GM23338 (cell line): ENCODE measurements around the gene IRS1. TPM values are rescaled to one million over a fixed set of nuclear protein-coding genes. Genes with fewer than 3 reads are reported as not detected.

Source experiments
- ATAC-seq: fragments of 200-7000 bp; cut with Tn5 transposase; 3 replicates; pipeline ENCODE4 v1.9.1; 2020
- DNase-seq: peaks from one replicate; pipeline ENCODE4 v3.0.0-alpha.2; 2015; ENCODE audit warnings: low spot score
- H2AFZ ChIP-seq: fragments of 200-600 bp; sonication (generic); 2 replicates; pipeline ENCODE4 v1.8.0; 2016; ENCODE audit warnings: antibody characterized with exemption, mild to moderate bottlenecking, moderate library complexity
- H3F3A ChIP-seq: fragments of 200-600 bp; sonication (generic); replicated peaks from 2 replicates; pipeline ENCODE4 v1.8.0; 2017; ENCODE audit warnings: antibody characterized with exemption, mixed run types, low read depth
- H3K27ac ChIP-seq: fragments of 200-600 bp; sonication (generic); 2 replicates; pipeline ENCODE4 v1.6.1; 2016; ENCODE audit warnings: low read depth
- H3K27me3 ChIP-seq: fragments of 200-600 bp; sonication (generic); 2 replicates; pipeline ENCODE4 v1.8.0; 2016; ENCODE audit warnings: mild to moderate bottlenecking, mixed run types, moderate library complexity; ENCODE audit not compliant: insufficient read depth
- H3K36me3 ChIP-seq: fragments of 200-600 bp; sonication (generic); 2 replicates; pipeline ENCODE4 v1.8.0; 2016; ENCODE audit warnings: mild to moderate bottlenecking; ENCODE audit not compliant: insufficient read depth
- H3K4me1 ChIP-seq: fragments of 200-600 bp; sonication (generic); 2 replicates; pipeline ENCODE4 v1.8.0; 2016; ENCODE audit warnings: mild to moderate bottlenecking, moderate library complexity; ENCODE audit not compliant: insufficient read depth
- H3K4me2 ChIP-seq: fragments of 200-600 bp; sonication (generic); 2 replicates; pipeline ENCODE4 v1.7.1; 2017; ENCODE audit warnings: mixed run types
- H3K4me3 ChIP-seq: fragments of 200-600 bp; sonication (generic); 2 replicates; pipeline ENCODE4 v1.6.1; 2016; ENCODE audit warnings: mixed run types
- H3K79me2 ChIP-seq: fragments of 200-600 bp; sonication (generic); replicated peaks from 2 replicates; pipeline ENCODE4 v1.8.0; 2017; ENCODE audit warnings: mild to moderate bottlenecking; ENCODE audit not compliant: insufficient read depth
- H3K9me2 ChIP-seq: fragments of 200-600 bp; sonication (generic); 2 replicates; pipeline ENCODE4 v1.8.0; 2017; ENCODE audit not compliant: insufficient read depth
- H4K20me1 ChIP-seq: fragments of 200-600 bp; sonication (generic); replicated peaks from 2 replicates; pipeline ENCODE4 v1.8.0; 2017; ENCODE audit warnings: mild to moderate bottlenecking; ENCODE audit not compliant: insufficient read depth
- H3K27ac Mint-ChIP-seq: 2 replicates; pipeline ENCODE4 v1.8.0; 2020; ENCODE audit warnings: inconsistent platforms, mild to moderate bottlenecking, moderate library complexity, mixed read lengths
- H3K27me3 Mint-ChIP-seq: 3 replicates; pipeline ENCODE4 v1.8.0; 2022; ENCODE audit warnings: low read depth, mild to moderate bottlenecking, moderate library complexity, mixed read lengths, inconsistent platforms; ENCODE audit not compliant: insufficient read depth, poor library complexity
- H3K36me3 Mint-ChIP-seq: 3 replicates; pipeline ENCODE4 v1.8.0; 2021; ENCODE audit warnings: low read depth, mild to moderate bottlenecking, inconsistent platforms, moderate library complexity, mixed read lengths
- H3K4me1 Mint-ChIP-seq: 3 replicates; pipeline ENCODE4 v1.8.0; 2020; ENCODE audit warnings: mild to moderate bottlenecking, inconsistent platforms, mixed read lengths
- H3K4me3 Mint-ChIP-seq: 3 replicates; pipeline ENCODE4 v1.8.0; 2021; ENCODE audit warnings: moderate library complexity, mild to moderate bottlenecking, inconsistent platforms, mixed read lengths
- H3K9me3 Mint-ChIP-seq: 3 replicates; pipeline ENCODE4 v1.8.0; 2020; ENCODE audit warnings: moderate library complexity, mild to moderate bottlenecking, inconsistent platforms, mixed read lengths
- CREB1 ChIP-seq: fragments of 250-450 bp; sonication (Bioruptor Pico); IDR thresholded peaks from 2 replicates; pipeline ENCODE4 v1.5.0; 2020; ENCODE audit warnings: low read depth, mild to moderate bottlenecking, moderate library complexity
- EZH2 ChIP-seq: fragments of 200-600 bp; sonication (generic); IDR thresholded peaks from one replicate; pipeline ENCODE4 v1.8.0; 2017; ENCODE audit warnings: antibody characterized with exemption, mild to moderate bottlenecking, low read depth; ENCODE audit not compliant: unreplicated experiment
- EZH2phosphoT487 ChIP-seq: fragments of 200-600 bp; sonication (generic); IDR thresholded peaks from one replicate; pipeline ENCODE4 v1.8.1; 2018; ENCODE audit warnings: antibody characterized with exemption; ENCODE audit not compliant: unreplicated experiment
- JUNB ChIP-seq: IDR thresholded peaks from one replicate; pipeline ENCODE4 v1.6.1; 2016; ENCODE audit warnings: antibody characterized with exemption; ENCODE audit not compliant: unreplicated experiment
- NANOG ChIP-seq: IDR thresholded peaks from 2 replicates; pipeline ENCODE4 v1.6.1; 2016; ENCODE audit warnings: antibody characterized with exemption, borderline replicate concordance
- POLR2AphosphoS5 ChIP-seq: IDR thresholded peaks from 2 replicates; pipeline ENCODE4 v1.6.1; 2016; ENCODE audit warnings: antibody characterized with exemption, low read depth
- STAT1 ChIP-seq: IDR thresholded peaks from one replicate; pipeline ENCODE4 v1.6.1; 2016; ENCODE audit warnings: antibody characterized with exemption; ENCODE audit not compliant: unreplicated experiment
- ZNF114 ChIP-seq: fragments of 250-450 bp; sonication (Bioruptor Pico); IDR thresholded peaks from 2 replicates; pipeline ENCODE4 v1.5.0; 2020; ENCODE audit warnings: mild to moderate bottlenecking, moderate library complexity
- ZNF331 ChIP-seq: fragments of 250-450 bp; sonication (Bioruptor Pico); IDR thresholded peaks from 2 replicates; pipeline ENCODE4 v1.5.0; 2020; ENCODE audit warnings: low read depth, mild to moderate bottlenecking, moderate library complexity
- polyA plus RNA-seq: library from polyadenylated mRNA; unstranded; fragments of >200 nt; fragmentation: Nextera tagmentation; extraction: Ambion mirVana; gene quantifications from 2 replicates; pipeline ENCODE4 v1.2.1, GENCODE V29; 2016
- total RNA-seq: library from RNA; depleted of rRNA; stranded (reverse); fragments of >200 nt; shearing (Covaris generic); gene quantifications from 2 replicates; pipeline ENCODE4 v1.2.3, GENCODE V29; 2014
- TF ChIP-seq, protein P1 (sequence below), 2 experiments: fragments of 200-600 bp in 1 of 2; sonication (generic) in 1 of 2; conservative IDR thresholded peaks; 2 replicates each; pipeline versions ENCODE4 v1.5.1 to v1.6.1; 2016 to 2017; ENCODE audit warnings: antibody characterized with exemption in 2 of 2, low read depth in 2 of 2, mild to moderate bottlenecking in 2 of 2, moderate library complexity in 1 of 2
- TF ChIP-seq, protein P2 (sequence below): IDR thresholded peaks from one replicate; pipeline ENCODE4 v1.6.1; 2018; ENCODE audit warnings: antibody characterized with exemption; ENCODE audit not compliant: unreplicated experiment
- TF ChIP-seq, protein P3 (sequence below): IDR thresholded peaks from 2 replicates; pipeline ENCODE4 v1.6.1; 2016; ENCODE audit warnings: antibody characterized with exemption

The IRS1 gene
- total and polyA plus RNA-seq, 2 experiments from 2014 or later = 6.9 to 26.2 TPM

DNA sequence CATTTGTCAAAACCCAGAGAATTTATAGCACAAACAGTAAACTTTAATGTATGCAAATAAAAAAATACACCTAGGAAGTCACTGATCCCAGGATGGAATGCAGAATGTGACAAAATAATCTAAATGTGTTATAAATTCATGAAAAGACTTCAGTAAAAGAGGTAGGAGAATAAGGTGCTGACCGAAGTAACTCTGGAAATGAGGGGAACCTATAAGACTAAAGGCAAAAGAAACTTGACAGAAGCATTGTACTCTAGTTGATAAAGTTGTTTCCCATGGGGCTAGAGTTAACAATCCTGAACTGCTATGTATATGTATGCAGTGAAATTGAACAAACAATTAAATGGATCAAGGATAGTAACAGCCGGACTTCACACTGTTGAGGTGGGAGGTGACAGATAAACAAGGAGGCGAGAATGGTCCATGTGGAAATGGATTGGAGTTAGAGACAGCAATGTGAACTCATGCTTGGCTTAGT is 24.5 kb downstream of the IRS1 start:
- Mint-ChIP-seq H3K27ac (no peak overlapping the region), H3K27me3 (no peaks in the 10 kb centered on the region), H3K4me1 (peaks cover 16% of the 10 kb centered on the region), H3K9me3 (peaks cover 19% of the 10 kb centered on the region), H3K36me3 (peaks cover 46% of the 10 kb centered on the region), H3K4me3 (no peak overlapping the region)
- ATAC-seq (no peak), DNase-seq (no peak)
- H3K4me2 ChIP-seq = no peak overlapping the region
- no peaks in the 10 kb centered on the region for H3K27me3 ChIP-seq
- H3F3A ChIP-seq = no peaks in the 10 kb centered on the region
- H3K9me2 ChIP-seq = peaks cover 8% of the 10 kb centered on the region; the same call in 1 of the 2 replicates
- peaks cover 21% of the 10 kb centered on the region for H3K4me1 ChIP-seq
- peaks cover 74% of the 10 kb centered on the region for H3K79me2 ChIP-seq
- TF ChIP-seq CREB1 (CRISPR knock-in tag) = no peak
- no peak for TF ChIP-seq EZH2phosphoT487
- TF ChIP-seq STAT1 = no peak
- TF ChIP-seq POLR2AphosphoS5 = no peak
- H2AFZ ChIP-seq = no peak overlapping the region
- no peaks in the 10 kb centered on the region for H3K36me3 ChIP-seq
- H3K27ac ChIP-seq = no peak overlapping the region
- H4K20me1 ChIP-seq = no peaks in the 10 kb centered on the region
- H3K4me3 ChIP-seq = no peak overlapping the region

DNA sequence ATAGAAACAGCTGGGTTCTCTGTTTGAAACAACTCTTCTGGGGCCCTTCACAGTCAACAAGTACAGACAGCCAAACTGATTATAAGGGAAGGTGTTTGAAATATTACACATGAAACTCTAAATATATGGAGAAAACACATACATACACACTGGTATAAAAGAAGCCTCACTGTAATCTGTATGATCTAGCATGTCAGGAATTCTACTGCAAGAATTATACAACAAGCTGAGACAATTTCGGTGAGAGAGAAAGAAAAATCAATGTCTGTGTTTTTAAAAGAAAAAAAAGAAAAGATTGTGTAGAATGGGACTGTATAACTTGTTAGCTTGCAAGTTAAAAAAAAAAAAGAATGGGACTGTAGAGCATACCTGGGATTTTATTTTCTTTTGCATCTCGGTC is 26.3 kb downstream of the IRS1 start:
- H2AFZ ChIP-seq = no peak overlapping the region
- TF ChIP-seq ZNF331 (CRISPR knock-in tag) = no peak
- no peak for TF ChIP-seq STAT1
- no peak for TF ChIP-seq EZH2
- no peak for TF ChIP-seq NANOG
- no peak for TF ChIP-seq JUNB
- TF ChIP-seq EZH2phosphoT487 = no peak
- TF ChIP-seq ZNF114 (CRISPR knock-in tag) = no peak
- no peak for TF ChIP-seq CREB1 (CRISPR knock-in tag)
- TF ChIP-seq, protein P1, sequence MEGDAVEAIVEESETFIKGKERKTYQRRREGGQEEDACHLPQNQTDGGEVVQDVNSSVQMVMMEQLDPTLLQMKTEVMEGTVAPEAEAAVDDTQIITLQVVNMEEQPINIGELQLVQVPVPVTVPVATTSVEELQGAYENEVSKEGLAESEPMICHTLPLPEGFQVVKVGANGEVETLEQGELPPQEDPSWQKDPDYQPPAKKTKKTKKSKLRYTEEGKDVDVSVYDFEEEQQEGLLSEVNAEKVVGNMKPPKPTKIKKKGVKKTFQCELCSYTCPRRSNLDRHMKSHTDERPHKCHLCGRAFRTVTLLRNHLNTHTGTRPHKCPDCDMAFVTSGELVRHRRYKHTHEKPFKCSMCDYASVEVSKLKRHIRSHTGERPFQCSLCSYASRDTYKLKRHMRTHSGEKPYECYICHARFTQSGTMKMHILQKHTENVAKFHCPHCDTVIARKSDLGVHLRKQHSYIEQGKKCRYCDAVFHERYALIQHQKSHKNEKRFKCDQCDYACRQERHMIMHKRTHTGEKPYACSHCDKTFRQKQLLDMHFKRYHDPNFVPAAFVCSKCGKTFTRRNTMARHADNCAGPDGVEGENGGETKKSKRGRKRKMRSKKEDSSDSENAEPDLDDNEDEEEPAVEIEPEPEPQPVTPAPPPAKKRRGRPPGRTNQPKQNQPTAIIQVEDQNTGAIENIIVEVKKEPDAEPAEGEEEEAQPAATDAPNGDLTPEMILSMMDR (conservative IDR thresholded peaks at IDR 0.05; ENCODE audit: low read depth in 2 of 2) = no peak
- TF ChIP-seq, protein P2, sequence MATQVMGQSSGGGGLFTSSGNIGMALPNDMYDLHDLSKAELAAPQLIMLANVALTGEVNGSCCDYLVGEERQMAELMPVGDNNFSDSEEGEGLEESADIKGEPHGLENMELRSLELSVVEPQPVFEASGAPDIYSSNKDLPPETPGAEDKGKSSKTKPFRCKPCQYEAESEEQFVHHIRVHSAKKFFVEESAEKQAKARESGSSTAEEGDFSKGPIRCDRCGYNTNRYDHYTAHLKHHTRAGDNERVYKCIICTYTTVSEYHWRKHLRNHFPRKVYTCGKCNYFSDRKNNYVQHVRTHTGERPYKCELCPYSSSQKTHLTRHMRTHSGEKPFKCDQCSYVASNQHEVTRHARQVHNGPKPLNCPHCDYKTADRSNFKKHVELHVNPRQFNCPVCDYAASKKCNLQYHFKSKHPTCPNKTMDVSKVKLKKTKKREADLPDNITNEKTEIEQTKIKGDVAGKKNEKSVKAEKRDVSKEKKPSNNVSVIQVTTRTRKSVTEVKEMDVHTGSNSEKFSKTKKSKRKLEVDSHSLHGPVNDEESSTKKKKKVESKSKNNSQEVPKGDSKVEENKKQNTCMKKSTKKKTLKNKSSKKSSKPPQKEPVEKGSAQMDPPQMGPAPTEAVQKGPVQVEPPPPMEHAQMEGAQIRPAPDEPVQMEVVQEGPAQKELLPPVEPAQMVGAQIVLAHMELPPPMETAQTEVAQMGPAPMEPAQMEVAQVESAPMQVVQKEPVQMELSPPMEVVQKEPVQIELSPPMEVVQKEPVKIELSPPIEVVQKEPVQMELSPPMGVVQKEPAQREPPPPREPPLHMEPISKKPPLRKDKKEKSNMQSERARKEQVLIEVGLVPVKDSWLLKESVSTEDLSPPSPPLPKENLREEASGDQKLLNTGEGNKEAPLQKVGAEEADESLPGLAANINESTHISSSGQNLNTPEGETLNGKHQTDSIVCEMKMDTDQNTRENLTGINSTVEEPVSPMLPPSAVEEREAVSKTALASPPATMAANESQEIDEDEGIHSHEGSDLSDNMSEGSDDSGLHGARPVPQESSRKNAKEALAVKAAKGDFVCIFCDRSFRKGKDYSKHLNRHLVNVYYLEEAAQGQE = no peak
- TF ChIP-seq POLR2AphosphoS5 = no peak
- TF ChIP-seq, protein P3, sequence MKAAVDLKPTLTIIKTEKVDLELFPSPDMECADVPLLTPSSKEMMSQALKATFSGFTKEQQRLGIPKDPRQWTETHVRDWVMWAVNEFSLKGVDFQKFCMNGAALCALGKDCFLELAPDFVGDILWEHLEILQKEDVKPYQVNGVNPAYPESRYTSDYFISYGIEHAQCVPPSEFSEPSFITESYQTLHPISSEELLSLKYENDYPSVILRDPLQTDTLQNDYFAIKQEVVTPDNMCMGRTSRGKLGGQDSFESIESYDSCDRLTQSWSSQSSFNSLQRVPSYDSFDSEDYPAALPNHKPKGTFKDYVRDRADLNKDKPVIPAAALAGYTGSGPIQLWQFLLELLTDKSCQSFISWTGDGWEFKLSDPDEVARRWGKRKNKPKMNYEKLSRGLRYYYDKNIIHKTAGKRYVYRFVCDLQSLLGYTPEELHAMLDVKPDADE = no peak
- no peaks in the 10 kb centered on the region for H3F3A ChIP-seq
- no peaks in the 10 kb centered on the region for H4K20me1 ChIP-seq
- Mint-ChIP-seq H3K27me3 (no peaks in the 10 kb centered on the region), H3K36me3 (peaks cover 38% of the 10 kb centered on the region), H3K27ac (no peak overlapping the region), H3K4me1 (peaks cover 6% of the 10 kb centered on the region), H3K4me3 (no peak overlapping the region), H3K9me3 (peaks cover 19% of the 10 kb centered on the region)
- H3K4me3 ChIP-seq = no peak overlapping the region
- H3K27ac ChIP-seq = no peak overlapping the region
- ATAC-seq (no peak), DNase-seq (no peak)
- H3K4me2 ChIP-seq = no peak overlapping the region
- H3K4me1 ChIP-seq = peaks cover 9% of the 10 kb centered on the region
- H3K36me3 ChIP-seq = no peaks in the 10 kb centered on the region
- peaks cover 2% of the 10 kb centered on the region; the same call in 1 of the 2 replicates for H3K9me2 ChIP-seq
- no peaks in the 10 kb centered on the region for H3K27me3 ChIP-seq
- H3K79me2 ChIP-seq = peaks cover 66% of the 10 kb centered on the region
